SKM-1 treated with dmso at 0.1 percent for 144 hours (cell line): ENCODE measurements around the gene MICAL3.
"Not testable (repeated sequence)": the region's sequence is repeated elsewhere in the genome, so short reads cannot be mapped to it uniquely, and the experiment has no call there.

Experiments used
- DNase-seq: peaks from one replicate; lab custom pipeline; 2025; ENCODE audit not compliant: unreplicated experiment; lab: John Stamatoyannopoulos, UW

MICAL3 gene

GRCh38 chr22:18024276-18024939 lies at the start of gene MICAL3:
MICAL3 (minus strand) TSS chr22:18024561; CDS start chr22:17906812, 117,749 bp downstream.
- DNase-seq: peak; percentile 37

- DNase-seq: not testable (repeated sequence)
Measured at GRCh38 chr22:18073927-18074326, 49.6 kb upstream of the MICAL3 start.

- DNase-seq: no peak
Measured at GRCh38 chr22:18073467-18073866, 49.1 kb upstream of the MICAL3 start.

- no peak for DNase-seq
Measured at GRCh38 chr22:18071968-18072310, 47.6 kb upstream of the MICAL3 start.

- DNase-seq: not testable (repeated sequence)
Measured at GRCh38 chr22:18071307-18071967, 47.1 kb upstream of the MICAL3 start.

GRCh38 chr22:18070556-18071306 lies 46.4 kb upstream of the MICAL3 start:
- DNase-seq: no peak

- DNase-seq: no peak
Measured at GRCh38 chr22:18070041-18070440, 45.7 kb upstream of the MICAL3 start.

GRCh38 chr22:18069041-18069440 lies 44.7 kb upstream of the MICAL3 start:
- no peak for DNase-seq

- no peak for DNase-seq
Measured at GRCh38 chr22:18068381-18068988, 44.1 kb upstream of the MICAL3 start.

- DNase-seq: no peak
Measured at GRCh38 chr22:18067548-18068341, 43.4 kb upstream of the MICAL3 start.

- DNase-seq: no peak
Measured at GRCh38 chr22:18067121-18067520, 42.8 kb upstream of the MICAL3 start.

GRCh38 chr22:18066181-18066859 lies 42.0 kb upstream of the MICAL3 start:
- DNase-seq: no peak

- no peak for DNase-seq
Measured at GRCh38 chr22:18065256-18065655, 40.9 kb upstream of the MICAL3 start.

GRCh38 chr22:18064636-18065035 lies 40.3 kb upstream of the MICAL3 start:
- no peak for DNase-seq

GRCh38 chr22:18063715-18064114 lies 39.4 kb upstream of the MICAL3 start:
- not testable (repeated sequence) for DNase-seq

- no peak for DNase-seq
Measured at GRCh38 chr22:18063306-18063705, 38.9 kb upstream of the MICAL3 start.

- no peak for DNase-seq
Measured at GRCh38 chr22:18062421-18062820, 38.1 kb upstream of the MICAL3 start.

- DNase-seq: no peak
Measured at GRCh38 chr22:18060646-18061620, 36.6 kb upstream of the MICAL3 start.

GRCh38 chr22:18059991-18060390 lies 35.6 kb upstream of the MICAL3 start:
- DNase-seq: no peak
